NCI-H2107 (cell line): ENCODE data around the gene EPS8L2.
"Not testable (repeated sequence)": the region's sequence is repeated elsewhere in the genome, so short reads cannot be mapped to it uniquely, and the experiment has no call there.

Experiments
- DNase-seq: peaks from one replicate; lab custom pipeline; 2025; lab: John Stamatoyannopoulos, UW

EPS8L2 gene

DNA sequence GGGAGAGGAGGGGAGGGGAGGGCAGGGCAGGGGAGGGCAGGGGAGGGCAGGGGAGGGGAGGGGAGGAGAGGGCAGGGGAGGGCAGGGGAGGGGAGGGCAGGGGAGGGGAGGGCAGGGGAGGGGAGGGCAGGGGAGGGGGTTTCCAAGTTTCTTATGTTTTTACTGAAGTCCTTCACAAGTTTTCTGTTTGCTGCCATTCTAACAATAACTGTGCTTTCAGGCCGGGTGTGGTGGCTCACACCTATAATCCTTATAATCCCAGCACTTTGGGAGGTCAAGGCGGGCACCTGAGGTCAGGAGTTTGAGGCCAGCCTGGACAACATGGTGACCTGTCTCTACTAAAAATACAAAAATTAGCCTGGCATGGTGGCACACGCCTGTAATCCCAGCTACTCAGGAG, 15.8 kb upstream of the EPS8L2 start:
- DNase-seq: not testable (repeated sequence)

DNA sequence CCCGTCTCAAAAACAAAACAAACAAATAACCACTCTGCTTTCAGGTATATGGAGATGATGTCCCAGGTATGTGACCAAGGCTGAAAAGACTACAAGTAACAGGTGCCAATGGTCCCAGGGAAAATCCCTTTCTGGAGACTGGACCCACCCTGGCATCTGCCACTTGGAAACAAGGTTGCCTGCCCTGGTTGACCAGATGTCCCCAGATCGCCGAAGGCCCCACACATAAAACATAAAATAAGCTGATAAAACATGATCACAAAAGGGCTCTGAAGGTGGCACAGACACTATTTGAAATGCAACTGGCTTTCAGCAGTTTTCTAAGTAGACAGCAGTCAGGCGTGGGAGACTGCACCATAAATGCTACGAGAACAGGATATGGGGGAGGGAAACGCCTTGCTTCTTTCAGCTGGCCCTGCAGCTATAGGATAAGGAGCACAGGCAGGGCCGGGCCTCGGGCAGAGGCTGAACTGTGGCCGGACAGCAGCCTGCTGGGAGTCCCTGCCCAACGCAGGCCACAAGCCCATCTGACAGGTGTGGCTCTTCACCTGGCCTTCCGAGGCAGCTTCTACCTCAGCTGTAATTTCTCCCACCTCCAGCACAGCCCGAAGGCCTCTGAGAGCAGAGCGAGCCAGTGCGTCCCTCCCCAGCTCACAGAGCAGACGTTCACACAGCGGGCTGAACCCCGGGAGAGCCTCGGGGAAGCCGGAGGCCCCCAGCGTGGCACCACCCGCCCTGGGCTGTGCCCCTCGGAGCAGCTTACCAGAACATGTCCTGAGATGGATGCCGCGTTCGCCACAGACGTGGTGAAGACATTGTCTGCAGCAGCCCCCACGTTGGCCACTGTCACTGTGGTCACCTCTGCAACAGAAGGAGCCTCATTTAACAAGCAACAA, 15.0 kb upstream of the EPS8L2 start:
- no peak for DNase-seq

DNA sequence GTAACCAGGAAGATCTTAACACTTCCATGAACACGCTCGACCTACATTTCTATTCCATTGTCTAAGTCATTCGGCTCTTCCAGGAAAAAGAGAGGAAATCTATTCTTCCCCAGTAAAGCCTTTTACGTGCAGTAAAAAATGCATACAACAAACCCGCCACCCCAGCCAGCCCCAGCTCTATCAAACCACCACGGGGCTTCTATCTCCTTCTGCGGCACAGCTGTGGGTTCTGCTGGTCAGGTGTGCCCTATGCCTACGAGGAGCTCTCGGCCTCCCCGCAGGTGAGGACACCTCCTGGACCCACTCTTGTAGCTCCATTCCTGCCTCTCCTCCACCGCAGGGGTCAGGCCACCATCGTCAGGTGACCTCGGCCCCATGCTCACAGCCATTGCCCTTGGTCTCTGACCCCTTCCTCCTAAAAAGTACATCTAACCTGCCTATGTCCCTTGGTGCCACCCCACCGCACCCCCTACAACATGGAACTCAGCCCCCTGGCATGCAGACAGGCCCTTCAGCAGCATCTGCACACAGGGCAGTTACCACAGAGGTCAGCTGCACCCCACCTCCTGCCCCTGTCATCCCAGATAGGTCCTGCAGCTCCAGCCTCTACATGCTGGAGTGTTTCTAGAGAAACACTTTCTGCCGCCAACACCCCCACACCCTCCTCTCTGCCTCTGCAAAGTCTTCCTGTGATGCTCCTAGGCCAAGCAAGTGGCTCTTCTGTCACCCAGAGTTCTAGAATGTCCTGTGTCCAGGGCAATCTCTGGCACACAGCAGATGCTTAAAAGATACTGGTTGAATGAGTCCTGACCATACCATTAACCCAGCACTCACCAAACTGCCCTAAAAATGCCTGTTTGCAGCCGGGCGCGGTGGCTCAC, 14.1 kb upstream of the EPS8L2 start:
- no peak for DNase-seq

DNA sequence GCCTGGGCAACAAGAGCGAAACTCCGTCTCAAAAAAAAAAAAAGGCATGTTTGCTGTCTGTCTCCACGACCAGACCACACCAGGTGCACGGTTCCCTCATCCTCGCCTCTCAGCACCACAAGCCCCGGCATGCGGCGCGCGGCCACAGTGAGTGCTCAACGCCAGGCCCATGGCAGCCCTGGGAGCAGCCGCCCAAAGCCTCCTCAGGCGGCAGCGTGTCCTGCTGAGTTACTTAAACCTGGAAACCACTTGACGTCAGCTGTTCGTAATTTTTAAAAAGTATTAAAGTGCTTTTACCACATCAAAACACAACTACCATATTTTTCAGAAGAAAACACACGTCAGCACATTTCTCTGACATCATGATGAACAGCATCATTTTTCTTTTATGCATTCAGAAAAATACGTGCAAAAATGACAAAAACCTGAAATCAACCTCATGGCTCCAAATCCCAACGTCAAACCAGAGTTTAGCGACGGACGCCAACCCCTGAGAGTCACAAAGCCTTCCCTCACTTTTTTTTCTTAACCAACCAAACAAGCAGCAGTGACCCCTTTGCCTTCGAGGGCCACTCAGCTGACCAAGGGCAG, 13.1 kb upstream of the EPS8L2 start:
- peak; percentile 56 for DNase-seq

DNA sequence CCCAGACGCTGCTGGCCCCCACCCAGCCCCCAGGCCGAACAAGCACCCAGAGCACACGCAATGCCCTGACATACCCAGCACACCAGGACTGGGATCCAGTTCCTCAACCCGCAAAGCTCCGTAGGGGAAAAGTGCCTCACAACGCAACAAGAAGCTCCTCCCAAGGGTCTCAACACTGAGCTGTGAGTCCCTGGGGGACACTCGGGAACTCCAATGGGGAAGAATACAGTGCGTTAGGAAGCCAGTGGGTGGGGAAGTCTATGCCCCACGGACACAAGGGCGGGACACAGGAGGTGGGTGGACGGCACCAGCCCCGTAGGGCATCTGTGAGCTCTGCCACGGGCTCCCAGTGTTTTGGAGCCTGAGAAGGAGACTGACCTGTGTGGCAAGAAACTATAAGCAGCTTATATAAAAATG, 12.6 kb upstream of the EPS8L2 start:
- DNase-seq: no peak

DNA sequence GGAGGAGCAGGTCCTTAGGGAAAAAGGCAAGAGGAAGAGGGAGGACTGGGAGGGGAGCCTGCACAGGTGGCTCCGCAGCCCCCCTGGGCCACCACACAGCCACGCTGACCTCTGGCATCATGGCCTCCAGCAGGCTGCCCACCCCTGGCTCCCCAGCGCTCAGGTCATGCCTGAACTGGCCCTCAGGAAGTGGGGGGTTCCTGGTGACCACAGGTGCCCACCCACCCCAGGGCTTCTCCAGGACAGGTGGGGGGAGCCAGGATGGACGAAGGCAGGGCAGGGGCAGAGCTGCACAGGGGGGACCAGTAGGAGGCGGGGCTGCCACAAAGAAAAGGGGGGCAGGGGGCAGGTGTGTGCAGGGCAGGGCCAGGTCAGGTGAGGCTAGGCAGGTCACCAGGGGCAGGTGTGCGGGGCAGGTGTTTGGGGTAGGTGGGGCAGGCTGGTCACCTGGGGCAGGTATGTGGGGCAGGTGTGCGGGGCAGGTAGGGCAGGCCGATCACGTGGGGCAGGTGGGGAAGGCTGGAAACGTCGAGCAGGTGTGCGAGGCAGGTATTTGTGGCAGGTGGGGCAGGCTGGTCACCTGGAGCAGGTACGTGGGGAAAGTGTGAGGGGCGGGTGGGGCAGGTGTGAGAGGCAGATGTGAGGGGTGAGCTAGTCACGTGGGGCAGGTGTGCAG, 12.0 kb upstream of the EPS8L2 start:
- no peak for DNase-seq

DNA sequence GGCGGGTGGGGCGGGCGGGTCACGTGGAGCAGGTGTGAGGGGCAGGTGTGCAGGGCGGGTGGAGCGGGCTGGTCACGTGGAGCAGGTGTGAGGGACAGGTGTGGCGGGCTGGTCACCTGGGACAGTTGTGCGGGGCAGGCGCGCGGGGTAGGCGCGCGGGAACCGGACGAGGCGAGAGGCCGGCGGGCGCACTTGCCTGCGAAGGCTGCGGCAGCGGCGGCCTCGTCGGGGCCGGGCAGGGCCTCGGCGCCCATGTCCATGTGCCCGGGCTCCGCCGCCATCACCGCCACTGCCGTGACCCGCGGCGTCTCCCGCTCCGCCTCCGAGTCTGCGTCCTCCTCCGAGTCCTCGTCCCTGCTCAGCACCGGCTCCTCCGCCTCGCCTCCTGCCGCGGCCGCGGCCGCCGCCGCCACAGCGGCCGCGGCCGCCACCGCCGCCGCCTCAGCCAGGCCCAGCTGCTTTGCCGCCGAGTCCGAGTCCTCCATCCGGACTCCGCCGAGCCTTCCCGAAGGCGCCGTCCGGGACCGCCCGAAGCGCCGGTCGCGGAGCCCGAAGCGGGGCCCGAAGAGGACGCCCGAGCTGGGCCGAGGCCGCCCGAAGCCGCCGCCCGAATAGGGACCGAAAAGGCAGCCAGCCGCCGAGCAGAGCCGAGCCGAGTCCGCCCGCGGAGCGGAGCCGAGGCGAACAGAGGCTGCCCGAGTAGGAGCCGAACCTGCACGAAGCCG, 11.3 kb upstream of the EPS8L2 start, which contains the start of gene DEAF1:
DEAF1 (minus strand) TSS at position 660 of the 725 bp plus-strand sequence; CDS start at position 485, 175 bp downstream.
- peak; percentile 94 for DNase-seq

DNA sequence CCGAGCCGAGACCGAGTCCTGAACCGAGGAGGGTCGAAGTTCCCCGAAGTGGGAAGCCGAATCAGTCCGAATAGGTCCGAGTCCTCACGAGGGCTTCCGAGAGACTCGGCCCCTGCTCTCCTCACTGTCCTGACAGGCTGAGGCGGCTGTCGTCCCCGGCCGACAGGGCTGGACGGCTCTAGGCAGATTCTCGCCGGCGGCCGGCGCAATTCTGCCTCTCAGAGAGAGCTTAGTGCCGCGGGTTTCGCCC, 10.8 kb upstream of the EPS8L2 start:
- DNase-seq: no peak

DNA sequence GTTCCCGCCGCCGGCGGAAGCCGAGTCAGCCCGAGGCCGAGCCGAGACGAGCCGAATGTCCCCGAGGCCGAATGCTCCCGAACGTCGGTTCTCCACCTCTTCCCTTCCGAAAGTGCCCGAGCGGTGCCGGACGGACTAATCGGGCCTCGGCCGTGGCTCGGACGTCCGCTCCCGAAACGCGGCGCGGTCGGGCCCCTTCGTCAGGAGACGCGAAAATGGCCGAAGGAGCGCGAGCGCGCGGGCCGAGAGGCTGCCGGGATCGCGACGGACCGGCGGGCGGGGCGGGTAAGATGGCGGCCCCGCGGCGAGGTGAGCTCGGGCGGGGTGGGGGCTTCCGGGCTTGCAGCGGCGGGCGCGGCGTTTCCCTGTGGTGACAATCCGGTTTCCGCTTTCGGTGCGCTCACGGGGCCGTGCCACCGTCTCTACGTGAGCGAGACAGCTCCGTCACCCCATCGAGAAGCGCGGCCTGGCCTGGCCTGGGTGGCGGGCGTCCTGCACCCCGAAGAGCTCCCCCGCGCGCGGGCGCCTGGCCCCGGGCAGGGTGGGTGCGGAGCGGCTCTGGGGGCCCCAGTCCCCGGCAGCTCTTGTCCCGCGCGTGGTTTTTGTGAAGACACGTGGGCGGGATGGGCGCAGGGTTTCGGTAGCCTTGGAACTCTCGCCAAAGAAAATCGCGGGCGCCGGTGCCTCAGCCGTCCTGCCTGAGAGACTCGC, 10.3 kb upstream of the EPS8L2 start, which contains the start of gene TMEM80:
TMEM80 (plus strand) TSS at position 279 of the 711 bp plus-strand sequence; CDS start at position 291, 12 bp downstream.
- DNase-seq: peak; percentile 93

DNA sequence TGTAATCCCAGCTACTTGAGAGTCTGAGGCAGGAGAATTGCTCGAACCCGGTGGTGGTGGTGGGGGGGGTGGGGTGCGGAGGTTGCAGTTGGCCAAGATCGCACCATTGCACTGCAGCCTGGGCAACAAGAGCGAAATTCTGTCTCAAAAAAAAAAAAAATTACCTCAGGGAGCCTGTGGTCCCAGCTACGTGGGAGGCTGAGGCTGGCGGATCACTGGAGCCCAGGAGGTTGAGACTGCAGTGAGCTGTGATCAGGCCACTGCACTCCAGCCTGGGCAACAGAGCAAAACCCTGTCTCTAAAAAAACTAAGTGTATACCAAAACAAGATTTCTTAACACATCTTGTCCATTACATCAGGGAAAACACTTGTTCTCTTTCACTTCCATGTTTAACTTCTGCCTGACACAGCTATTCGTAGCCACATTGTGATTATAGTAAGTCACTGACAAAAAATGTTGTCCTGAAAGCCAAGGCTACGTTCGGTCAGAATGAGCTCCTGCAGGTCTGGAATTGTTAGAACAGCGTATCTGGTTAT, 9.0 kb upstream of the EPS8L2 start:
- DNase-seq: no peak

DNA sequence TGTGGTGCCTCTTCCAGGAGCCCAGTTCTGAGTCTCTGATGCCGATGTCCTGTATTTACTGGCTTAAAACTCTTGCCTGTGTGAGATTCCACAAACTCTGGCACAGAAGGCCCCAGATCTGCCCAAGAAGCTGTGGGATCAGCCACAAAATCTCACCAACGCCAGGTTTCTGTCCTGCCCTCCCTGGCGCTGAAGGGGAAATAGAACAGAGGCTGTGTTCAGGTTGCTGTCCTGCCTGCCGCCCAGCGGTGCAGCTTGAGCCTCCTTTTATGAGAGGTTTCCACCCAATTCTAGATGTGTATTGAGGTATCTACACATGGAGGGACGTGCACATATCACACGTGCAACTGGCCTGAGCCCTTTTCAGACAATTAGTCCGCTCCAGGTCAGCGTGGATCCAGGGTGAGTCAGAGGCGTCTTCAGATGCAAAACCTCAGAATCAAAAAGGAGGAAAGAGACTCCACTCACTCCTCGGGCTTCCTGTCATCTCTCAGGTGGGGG, 8.2 kb upstream of the EPS8L2 start:
- DNase-seq: no peak

DNA sequence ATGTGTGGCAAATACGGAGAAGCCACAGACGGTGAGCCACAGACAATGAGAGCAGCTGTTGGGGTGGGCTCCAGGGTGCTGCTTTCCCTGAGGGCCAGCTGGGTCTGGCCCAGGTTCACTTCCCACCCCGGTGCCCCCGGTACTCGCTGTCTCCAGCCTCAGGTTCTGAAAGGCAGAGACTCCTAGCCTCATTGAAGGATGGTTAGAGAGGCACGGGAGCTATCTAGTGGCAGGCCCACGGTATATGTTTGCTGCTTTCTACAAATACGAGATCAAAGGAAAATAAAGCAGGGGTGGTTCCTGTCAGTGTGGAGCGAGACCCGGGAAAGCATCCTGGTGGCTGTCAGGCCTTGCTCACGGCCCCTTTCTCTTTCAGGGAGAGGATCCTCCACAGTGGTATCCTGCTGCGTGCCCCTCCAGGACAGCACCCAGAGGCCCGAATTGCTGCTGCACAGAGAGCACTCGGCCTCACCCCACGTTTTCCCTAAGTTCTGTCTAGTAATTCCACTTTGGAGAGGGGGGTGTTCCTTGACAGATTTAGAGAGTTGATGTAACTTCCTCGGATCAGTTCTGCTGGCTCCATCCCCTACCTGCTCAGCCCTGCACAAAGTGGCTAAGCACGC, 7.4 kb upstream of the EPS8L2 start:
- no peak for DNase-seq

DNA sequence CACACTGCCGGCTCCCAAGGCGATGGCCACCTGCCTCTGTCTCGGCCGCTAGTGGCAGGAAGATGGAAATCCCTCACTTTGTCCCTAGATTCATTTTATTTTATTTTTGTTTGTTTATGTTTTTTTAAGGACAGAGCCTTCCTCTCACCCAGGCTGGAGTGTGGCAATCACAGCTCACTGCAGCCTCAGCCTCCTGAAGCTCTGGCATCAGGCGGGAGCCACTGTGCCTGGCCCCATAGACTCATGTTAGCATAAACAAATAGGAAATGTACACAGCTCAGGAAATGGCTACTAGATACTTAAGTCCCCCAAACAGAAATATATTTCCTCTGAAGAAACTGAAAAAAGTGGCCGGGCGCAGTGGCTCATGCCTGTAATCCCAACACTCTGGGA, 6.9 kb upstream of the EPS8L2 start:
- no peak for DNase-seq

DNA sequence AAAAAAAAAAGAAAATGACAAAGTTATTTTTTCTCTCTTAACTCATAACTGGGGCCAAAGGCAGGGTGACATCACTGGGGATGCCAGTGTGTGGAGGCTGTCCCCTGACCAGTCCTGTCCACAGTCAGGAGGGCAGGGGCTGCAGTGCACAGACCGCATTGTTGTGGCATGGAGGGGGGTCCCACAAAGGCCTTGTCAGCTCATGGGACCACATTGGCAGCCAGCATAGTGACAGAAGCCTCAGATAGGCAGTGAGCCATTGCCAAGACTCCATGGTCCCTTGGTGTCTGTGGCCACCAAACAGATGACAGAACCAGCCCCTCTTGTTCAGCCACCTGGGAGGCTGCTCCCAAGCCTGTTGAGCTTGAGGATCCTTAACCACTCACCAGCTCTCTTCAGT, 6.3 kb upstream of the EPS8L2 start:
- DNase-seq: no peak

DNA sequence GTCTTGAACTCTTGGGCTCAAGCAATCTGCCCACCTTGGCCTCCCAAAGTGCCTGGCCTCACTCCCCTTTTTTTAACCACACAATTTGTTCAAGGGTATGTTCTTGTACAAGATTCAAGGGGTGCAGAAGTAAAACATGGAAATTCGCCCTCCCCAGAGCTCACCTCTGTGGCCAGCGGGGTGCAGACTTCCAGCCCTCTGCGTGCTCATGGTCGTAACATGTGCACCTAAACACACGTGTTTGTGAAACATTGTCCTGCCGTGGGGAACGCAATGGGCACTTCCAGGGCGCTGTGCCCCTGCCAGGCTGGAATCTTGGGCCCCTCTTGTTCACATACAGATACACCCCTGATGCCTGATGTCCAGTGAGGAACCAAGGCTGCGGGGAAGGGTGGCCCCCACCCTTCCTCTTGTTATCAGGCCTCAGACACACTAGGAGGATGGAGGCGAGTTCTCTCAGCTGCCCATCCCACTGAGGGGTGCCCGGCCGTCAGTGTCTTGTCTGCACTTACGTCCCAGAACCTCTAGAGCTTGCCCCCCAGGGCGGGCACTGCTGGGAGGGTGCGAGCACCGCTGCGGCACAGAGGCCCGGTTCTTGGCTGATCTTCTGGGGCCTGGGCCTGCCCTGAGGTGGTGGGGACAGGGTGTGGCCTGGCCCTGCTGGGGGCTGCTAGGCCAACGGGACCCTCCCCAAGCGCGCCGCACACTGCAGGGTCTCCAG, 4.1 kb upstream of the EPS8L2 start:
- DNase-seq: no peak

DNA sequence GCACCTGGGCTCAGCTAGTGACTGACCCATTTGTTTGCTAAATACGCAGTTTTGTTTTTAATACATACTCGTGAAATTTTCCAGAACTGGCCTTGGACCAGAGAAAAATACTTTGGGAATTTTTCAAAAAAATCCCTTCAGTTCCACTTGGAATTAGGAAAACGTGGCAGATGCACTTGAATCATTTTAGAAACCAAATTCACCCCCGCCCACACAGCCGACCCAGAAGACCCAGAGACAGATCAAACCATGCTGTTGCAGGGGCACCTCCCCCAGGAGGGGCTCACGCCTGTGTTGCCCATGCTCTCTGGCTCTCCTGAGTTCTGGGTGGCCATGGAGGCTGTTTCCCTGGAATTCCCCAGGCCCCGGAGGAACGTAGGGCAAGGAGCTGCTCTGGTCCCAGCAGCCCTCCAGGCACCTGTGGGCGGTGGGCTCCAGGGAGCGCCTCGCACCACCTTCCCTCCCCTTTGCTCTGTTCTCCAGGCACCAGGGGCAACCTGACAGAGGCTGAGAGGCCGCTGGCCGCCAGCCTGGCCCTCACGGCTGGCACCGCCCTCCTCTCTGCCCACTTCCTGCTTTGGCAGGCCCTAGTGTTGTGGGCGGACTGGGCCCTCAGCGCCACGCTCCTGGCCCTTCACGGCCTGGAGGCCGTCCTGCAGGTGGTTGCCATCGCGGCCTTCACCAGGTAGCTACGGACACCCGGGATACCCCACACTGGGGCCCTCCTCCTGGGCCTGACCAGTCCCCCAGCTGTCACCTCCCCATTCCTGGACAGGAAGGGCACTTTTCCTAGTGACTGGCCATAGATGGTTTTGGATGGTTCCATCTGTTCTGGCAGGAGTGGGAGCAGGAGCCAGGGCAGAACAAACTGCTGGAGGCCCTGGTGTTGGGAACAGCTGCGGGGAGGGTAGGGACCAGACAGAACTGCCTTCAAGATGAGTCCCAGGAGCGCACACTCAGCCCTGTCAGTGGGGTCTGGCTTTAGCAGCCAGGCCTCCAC, 3.3 kb upstream of the EPS8L2 start:
- no peak for DNase-seq

DNA sequence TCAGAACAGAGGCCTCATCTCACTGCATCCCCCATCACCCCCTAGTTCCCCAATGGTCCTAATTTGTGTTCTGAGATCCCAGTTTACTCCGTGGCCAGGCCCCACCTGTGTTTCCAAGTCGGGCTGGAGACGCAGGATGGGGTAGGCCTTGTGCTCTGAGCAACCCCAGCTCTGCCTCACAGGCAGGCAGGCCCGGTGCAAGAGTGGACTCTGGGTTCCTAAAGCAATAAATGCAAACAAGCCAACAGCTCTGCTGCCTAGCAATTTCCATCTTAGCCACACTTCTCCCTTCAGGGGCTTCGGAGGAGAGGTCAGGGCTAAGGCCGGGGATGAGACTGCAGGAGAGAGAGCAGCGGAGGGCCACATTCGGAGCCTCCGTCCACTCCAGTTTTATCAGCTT, 2.5 kb upstream of the EPS8L2 start:
- no peak for DNase-seq

DNA sequence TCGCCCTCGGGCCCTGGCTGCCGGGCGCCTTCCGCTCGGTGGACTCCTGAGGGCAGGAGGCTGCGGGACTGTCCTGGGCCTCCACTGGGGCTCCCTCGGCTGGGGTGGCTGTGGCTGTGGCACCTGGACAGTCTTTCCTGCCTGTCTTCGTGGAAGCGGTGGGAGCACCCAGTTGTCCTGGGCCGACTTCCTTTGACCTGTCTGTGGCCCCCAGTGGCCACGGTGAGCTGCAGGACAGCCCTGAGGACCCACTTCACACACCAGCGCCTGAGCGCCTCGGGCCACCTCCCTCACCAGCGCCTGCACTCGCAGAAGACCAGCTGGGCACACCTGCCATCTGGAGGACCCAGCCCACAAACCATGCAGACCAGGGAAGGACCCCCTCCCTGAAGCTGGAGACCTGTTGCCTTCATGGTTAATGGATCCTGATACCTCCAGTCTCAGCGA, 1.8 kb upstream of the EPS8L2 start:
- no peak for DNase-seq
